Heart left ventricle (tissue), 13 donors: ENCODE measurements around the gene LYRM7.

ENCODE experiments used
- CTCF ChIP-seq, 12 donors: fragments of 200-600 bp; sonication (generic) in 4 of 12; IDR thresholded peaks; one replicate each; pipeline versions ENCODE4 v1.5.0 to v1.8.0; 2018 to 2022; ENCODE audit warnings: antibody characterized with exemption in 12 of 12, mild to moderate bottlenecking in 5 of 12
- POLR2A ChIP-seq, 2 donors: fragments of 450-650 bp; IDR thresholded peaks; one replicate each; pipeline ENCODE4 v1.6.1; 2017; ENCODE audit warnings: antibody characterized with exemption in 2 of 2, mild to moderate bottlenecking in 2 of 2, moderate library complexity in 2 of 2
- donor health status: ischemic (EF 13 %, LVEDD 7.1; RV severe dilation, severe dysfunction).
- donor health status: DM: no; HTN: yes; CAD: no.
- donor health status: DM: no; HTN: no; CAD: no.
- donor health status: ischemic (EF 25% LVEDD 6.9; RV normal size, moderate dysfunction).
- donor health status: ischemic (EF 25% LVEDD 5.7; RV mildly dilated, moderate dysfunction).
- donor health status: ischemic (EF 35%, LVEDD 5.7; RV mildly dilated, moderate dysfunction).
- donor health status: nonischemic (EF 11% LVEDD 7.7; RV severe dilation, severe dysfunction).
- donor health status: DM: yes; HTN: yes; CAD: no.
- donor health status: PGD.
- donor health status: ischemic (EF 29% LVEDD 5.4; RV normal size, mild dysfunction).
- donor health status: nonischemic (EF 23%, LVEDD 6.1; RV moderate dilation, normal function).

- no peak for TF ChIP-seq CTCF (IDR thresholded peaks at IDR 0.05)
- no peak for TF ChIP-seq POLR2A (IDR thresholded peaks at IDR 0.05)
Measured at GRCh38 chr5:131245948-131246347, 75.2 kb downstream of the LYRM7 start.
